Esophagus squamous epithelium (tissue), 5 donors: Measurements from ENCODE around the gene NF2. TPM values are rescaled to one million over a fixed set of nuclear protein-coding genes. Genes with fewer than 3 reads are reported as not detected.
A peak's percentile ranks its signal among the peaks of the same experiment; 100 is the strongest.

ENCODE experiments used
- DNase-seq: peaks from one replicate; lab custom pipeline; 2025; lab: John Stamatoyannopoulos, UW
- H3K27ac ChIP-seq, 4 donors: fragments of 200-600 bp; sonication (generic); one replicate each; pipeline ENCODE4 v1.5.1; 2016 to 2019; ENCODE audit warnings: mild to moderate bottlenecking in 1 of 4
- H3K27me3 ChIP-seq, 4 donors: fragments of 200-600 bp; sonication (generic); 1 replicate in 3 of 4; 2 replicates in 1 of 4; pipeline versions ENCODE4 v1.5.1 to v1.6.0; 2017 to 2021; ENCODE audit warnings: antibody characterized with exemption in 1 of 4
- H3K36me3 ChIP-seq, 3 donors: fragments of 200-600 bp; sonication (generic); one replicate each; pipeline ENCODE4 v1.5.1; 2016 to 2019
- H3K4me1 ChIP-seq, 3 donors: fragments of 200-600 bp; sonication (generic); one replicate each; pipeline ENCODE4 v1.5.1; 2017 to 2019
- H3K4me3 ChIP-seq, 4 donors: fragments of 200-600 bp; sonication (generic); 1 replicate in 3 of 4; 2 replicates in 1 of 4; pipeline ENCODE4 v1.5.1; 2016 to 2019; ENCODE audit warnings: mild to moderate bottlenecking in 2 of 4, moderate library complexity in 1 of 4
- H3K9me3 ChIP-seq, 3 donors: fragments of 200-600 bp; sonication (generic); one replicate each; pipeline ENCODE4 v1.5.1; 2016 to 2019
- CTCF ChIP-seq, 6 experiments: fragments of 450-650 bp in 4 of 6; fragments of 200-600 bp in 2 of 6; sonication (generic) in 2 of 6; IDR thresholded peaks; one replicate each; pipeline ENCODE4 v1.5.1; 2016 to 2019; ENCODE audit warnings: antibody characterized with exemption in 6 of 6, mild to moderate bottlenecking in 4 of 6, moderate library complexity in 4 of 6
- POLR2A ChIP-seq, 4 donors: fragments of 450-650 bp; IDR thresholded peaks; one replicate each; pipeline ENCODE4 v1.6.1; 2017; ENCODE audit warnings: antibody characterized with exemption in 4 of 4, mild to moderate bottlenecking in 4 of 4, moderate library complexity in 3 of 4
- WGBS, 2 donors: methylation state at CpG; one replicate each; pipeline ENCODE4 v1.1.5; 2018; 5-methylcytosine and 5-hydroxymethylcytosine counted together
- intact Hi-C: fragments of 100-400 bp; cut with DNase I; formaldehyde crosslinking; loops from one replicate; pipeline ENCODE4 v1.15.0; 2022
- total RNA-seq, 4 donors: library from RNA; depleted of rRNA; stranded (reverse); fragments of >200 nt; gene quantifications; one replicate each; pipeline ENCODE4 v1.1.0, GENCODE V29; 2016
- donor health status: DM: yes; HTN: yes; CAD: no.

NF2 gene
- total RNA-seq, 4 donors from 2014 or later, result 25.8 to 45.3 (median 34.1) TPM

GRCh38 chr22:29719899-29720645 lies 116.6 kb downstream of the NF2 start, which contains the start of gene CABP7:
Gene CABP7, plus strand, starts transcription at chr22:29720003. Its CDS starts 422 bp downstream, at chr22:29720425.
- DNase-seq, result no peak
- Histone ChIP-seq H3K36me3 (no peaks in the 10 kb centered on the region), H3K27ac (no peak within 1 kb of the TSS), H3K4me3 (peak within 1 kb of the TSS in 2 of 4 donors; percentile 27 to 54), H3K9me3 (no peaks in the 10 kb centered on the region), H3K27me3 (peaks cover 10 to 98% (median 15%) of the 10 kb centered on the region in 4 donors), H3K4me1 (peaks cover 3 to 16% (median 15%) of the 10 kb centered on the region in 3 donors)
- 0% methylated on average over 4 of the region's 115 CpGs; no CpG with 5 or more reads in 1 of the 2 donors for WGBS, 2 donors
- intact Hi-C loops, result no loop called here
- TF ChIP-seq CTCF (IDR thresholded peaks at IDR 0.05), result no peak
- no peak for TF ChIP-seq POLR2A (IDR thresholded peaks at IDR 0.05)

- Histone ChIP-seq H3K4me1 (peaks cover 3 to 16% (median 15%) of the 10 kb centered on the region in 3 donors), H3K4me3 (peak overlapping the region in 2 of 4 donors; percentile 27 to 54), H3K27ac (no peak overlapping the region), H3K27me3 (peaks cover 10 to 98% (median 15%) of the 10 kb centered on the region in 4 donors), H3K9me3 (no peaks in the 10 kb centered on the region), H3K36me3 (no peaks in the 10 kb centered on the region)
- no peak for DNase-seq
- no CpG with 5 or more reads among the region's 53 CpGs for WGBS, 2 donors
- intact Hi-C loops, result no loop called here
- TF ChIP-seq POLR2A (IDR thresholded peaks at IDR 0.05) (no peak), CTCF (IDR thresholded peaks at IDR 0.05) (no peak)
Observed at GRCh38 chr22:29720811-29721323, 117.4 kb downstream of the NF2 start.

GRCh38 chr22:29722151-29722550 lies 118.7 kb downstream of the NF2 start:
- peaks cover 3 to 20% (median 15%) of the 10 kb centered on the region in 3 donors for H3K4me1 ChIP-seq
- no peaks in the 10 kb centered on the region for H3K9me3 ChIP-seq
- no peak overlapping the region for H3K27ac ChIP-seq
- intact Hi-C loops, result no loop called here
- WGBS, 2 donors, result 68% methylated on average over 5 of the region's 7 CpGs; no CpG with 5 or more reads in 1 of the 2 donors
- no peak overlapping the region for H3K4me3 ChIP-seq
- no peaks in the 10 kb centered on the region for H3K36me3 ChIP-seq
- no peak for DNase-seq
- TF ChIP-seq CTCF (IDR thresholded peaks at IDR 0.05) (no peak), POLR2A (IDR thresholded peaks at IDR 0.05) (no peak)
- peaks cover 10 to 96% (median 15%) of the 10 kb centered on the region in 4 donors for H3K27me3 ChIP-seq

GRCh38 chr22:29722587-29722986 lies 119.2 kb downstream of the NF2 start:
- no peak overlapping the region for H3K4me3 ChIP-seq
- H3K27ac ChIP-seq, result no peak overlapping the region
- H3K36me3 ChIP-seq, result no peaks in the 10 kb centered on the region
- TF ChIP-seq CTCF (IDR thresholded peaks at IDR 0.05) (no peak), POLR2A (IDR thresholded peaks at IDR 0.05) (no peak)
- peaks cover 10 to 91% (median 15%) of the 10 kb centered on the region in 4 donors for H3K27me3 ChIP-seq
- H3K9me3 ChIP-seq, result no peaks in the 10 kb centered on the region
- H3K4me1 ChIP-seq, result peaks cover 3 to 21% (median 15%) of the 10 kb centered on the region in 3 donors
- intact Hi-C loops, result no loop called here
- no peak for DNase-seq
- no CpG with 5 or more reads among the region's 16 CpGs for WGBS, 2 donors

- no peak for DNase-seq
- Histone ChIP-seq H3K4me3 (no peak overlapping the region), H3K4me1 (peaks cover 3 to 21% (median 15%) of the 10 kb centered on the region in 3 donors), H3K36me3 (no peaks in the 10 kb centered on the region), H3K27ac (no peak overlapping the region), H3K9me3 (no peaks in the 10 kb centered on the region), H3K27me3 (peaks cover 10 to 80% (median 15%) of the 10 kb centered on the region in 4 donors)
- 93% methylated on average over 6 of the region's 10 CpGs; no CpG with 5 or more reads in 1 of the 2 donors for WGBS, 2 donors
- TF ChIP-seq CTCF (IDR thresholded peaks at IDR 0.05) (no peak), POLR2A (IDR thresholded peaks at IDR 0.05) (no peak)
- intact Hi-C loops, result no loop called here
Observed at GRCh38 chr22:29723766-29724165, 120.3 kb downstream of the NF2 start.
